LNCaP clone FGC (cell line): Measurements from ENCODE around the gene EPC1.
A peak's percentile ranks its signal among the peaks of the same experiment; 100 is the strongest.

Experiments used
- DNase-seq: peaks from one replicate; pipeline ENCODE4 v3.0.0-alpha.2; 2011; ENCODE audit warnings: low read depth
- H3K4me3 ChIP-seq: 2 replicates; pipeline ENCODE4 v1.5.1; 2011; ENCODE audit warnings: mild to moderate bottlenecking, low read depth, low read length, control low read depth
- TF ChIP-seq, protein P1 (sequence below): IDR thresholded peaks from 2 replicates; pipeline ENCODE4 v1.5.1; 2012; ENCODE audit warnings: mild to moderate bottlenecking; ENCODE audit not compliant: control insufficient read depth, insufficient read depth; ENCODE audit errors: extremely low read depth

The EPC1 gene

DNA sequence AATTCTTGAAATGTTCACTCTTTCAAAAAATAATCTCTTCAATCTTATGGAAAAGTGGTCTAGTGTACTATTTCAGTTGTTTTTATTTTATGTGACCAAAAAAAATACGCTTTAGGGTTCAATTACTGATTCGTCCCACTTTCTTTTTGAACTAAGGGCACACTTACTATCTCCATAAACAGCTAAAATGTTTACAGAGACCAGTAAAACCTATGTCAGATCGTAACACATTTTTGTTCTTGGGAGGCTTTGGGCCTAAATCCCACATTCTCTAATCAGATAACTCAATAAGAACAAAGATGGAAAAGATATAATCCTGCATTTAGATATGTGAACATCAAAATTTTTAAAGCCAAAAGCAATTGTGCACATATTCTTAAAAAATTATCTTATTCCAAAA is 29.8 kb upstream of the EPC1 start:
- peak overlapping the region; percentile 60 for H3K4me3 ChIP-seq
- DNase-seq = no peak
- TF ChIP-seq, protein P1, sequence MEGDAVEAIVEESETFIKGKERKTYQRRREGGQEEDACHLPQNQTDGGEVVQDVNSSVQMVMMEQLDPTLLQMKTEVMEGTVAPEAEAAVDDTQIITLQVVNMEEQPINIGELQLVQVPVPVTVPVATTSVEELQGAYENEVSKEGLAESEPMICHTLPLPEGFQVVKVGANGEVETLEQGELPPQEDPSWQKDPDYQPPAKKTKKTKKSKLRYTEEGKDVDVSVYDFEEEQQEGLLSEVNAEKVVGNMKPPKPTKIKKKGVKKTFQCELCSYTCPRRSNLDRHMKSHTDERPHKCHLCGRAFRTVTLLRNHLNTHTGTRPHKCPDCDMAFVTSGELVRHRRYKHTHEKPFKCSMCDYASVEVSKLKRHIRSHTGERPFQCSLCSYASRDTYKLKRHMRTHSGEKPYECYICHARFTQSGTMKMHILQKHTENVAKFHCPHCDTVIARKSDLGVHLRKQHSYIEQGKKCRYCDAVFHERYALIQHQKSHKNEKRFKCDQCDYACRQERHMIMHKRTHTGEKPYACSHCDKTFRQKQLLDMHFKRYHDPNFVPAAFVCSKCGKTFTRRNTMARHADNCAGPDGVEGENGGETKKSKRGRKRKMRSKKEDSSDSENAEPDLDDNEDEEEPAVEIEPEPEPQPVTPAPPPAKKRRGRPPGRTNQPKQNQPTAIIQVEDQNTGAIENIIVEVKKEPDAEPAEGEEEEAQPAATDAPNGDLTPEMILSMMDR = no peak

DNA sequence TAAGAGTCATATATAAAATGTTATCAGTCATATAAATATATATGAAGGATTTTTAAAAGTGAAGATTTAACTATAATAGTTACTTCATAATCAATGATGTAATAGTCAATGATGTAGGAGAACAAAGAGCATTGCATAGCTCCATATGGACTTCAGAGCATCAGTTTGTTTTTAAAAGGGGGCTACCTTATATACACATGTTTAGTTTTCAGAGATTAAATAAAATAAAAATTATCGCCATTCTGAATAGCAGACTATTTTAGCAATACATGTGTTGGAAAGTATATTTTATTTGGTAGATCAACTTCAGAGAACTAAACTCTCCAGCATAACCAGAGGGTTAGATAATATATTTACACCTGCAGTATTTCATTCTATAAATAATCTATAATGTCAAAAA is 29.1 kb upstream of the EPC1 start:
- H3K4me3 ChIP-seq = peak overlapping the region; percentile 60; the same call in 1 of the 2 replicates
- TF ChIP-seq, protein P1 = no peak
- DNase-seq = no peak

DNA sequence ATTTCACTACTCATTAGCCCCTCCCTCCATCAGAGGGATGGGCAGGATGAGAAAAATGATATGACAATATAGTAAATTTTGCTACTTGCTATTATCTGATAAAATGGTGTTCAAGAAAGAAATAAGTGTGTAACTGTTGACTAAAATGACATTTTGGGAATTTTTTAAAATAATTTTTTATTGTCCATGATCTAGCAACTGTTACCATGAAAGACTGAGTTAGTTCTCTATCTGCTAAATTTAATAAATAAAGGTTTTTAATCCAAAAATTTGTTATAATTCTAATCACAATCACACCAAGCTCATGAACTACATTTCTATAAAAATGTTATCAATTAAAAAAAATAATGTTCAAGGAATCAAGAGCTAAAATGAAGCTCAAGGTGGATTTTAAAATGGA is 28.7 kb upstream of the EPC1 start:
- no peak for DNase-seq
- TF ChIP-seq, protein P1 = no peak
- no peak overlapping the region for H3K4me3 ChIP-seq

DNA sequence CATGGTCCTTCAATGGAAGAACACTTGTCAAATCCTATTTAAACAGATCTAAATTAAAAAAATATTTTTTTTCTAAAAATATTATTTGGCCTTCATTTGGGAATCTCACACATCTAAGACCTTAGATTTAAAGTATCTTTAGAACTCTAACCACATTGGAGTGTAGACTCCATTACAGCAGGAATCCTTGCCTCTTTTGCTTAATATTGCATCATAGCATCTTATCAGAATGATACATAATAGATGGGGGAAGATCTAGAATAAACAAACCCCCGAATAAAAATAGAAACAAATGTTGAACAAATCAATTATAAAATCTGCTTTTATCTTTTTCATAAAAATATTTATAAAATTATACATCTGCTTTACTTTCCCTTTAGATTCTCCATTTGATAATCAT is 27.6 kb upstream of the EPC1 start:
- no peak overlapping the region for H3K4me3 ChIP-seq
- TF ChIP-seq, protein P1 = no peak
- no peak for DNase-seq

DNA sequence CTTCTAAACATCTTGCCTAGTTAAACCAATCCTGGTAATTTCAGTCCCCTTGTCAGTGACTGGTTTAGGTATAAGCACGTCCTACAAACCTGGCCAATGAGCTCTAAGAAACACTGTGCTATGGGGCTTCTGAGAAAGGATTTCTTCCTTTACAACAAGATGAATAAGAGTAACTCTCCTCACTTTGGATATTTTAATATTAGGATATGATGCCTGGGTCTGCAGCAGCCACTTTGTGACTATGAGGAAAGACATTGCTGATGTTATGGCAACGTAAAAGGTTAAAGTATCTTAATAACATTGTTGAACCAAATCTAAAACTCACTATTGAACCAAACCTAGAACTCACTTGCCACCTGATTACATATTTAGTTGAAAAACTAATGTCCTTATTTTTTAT is 26.5 kb upstream of the EPC1 start:
- H3K4me3 ChIP-seq = no peak overlapping the region
- no peak for DNase-seq
- TF ChIP-seq, protein P1 = no peak

DNA sequence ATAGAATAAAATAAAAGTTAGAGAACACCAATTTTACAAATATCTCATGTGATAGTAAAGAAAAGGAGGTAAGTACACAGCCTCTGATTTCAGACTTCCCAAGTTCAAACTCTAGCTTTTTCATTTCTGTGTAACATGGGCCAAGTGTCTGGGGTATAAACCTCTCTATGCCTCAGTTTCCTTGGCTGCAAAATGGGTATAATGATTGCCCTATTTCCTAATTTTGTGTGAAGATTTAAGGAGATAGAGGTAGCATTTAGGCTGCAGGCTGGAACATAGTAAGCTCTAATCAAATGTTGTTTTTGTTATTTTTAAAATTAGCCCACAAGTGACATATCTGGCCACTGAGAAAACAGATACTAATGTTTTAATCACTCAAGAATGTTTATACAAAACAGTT is 26.1 kb upstream of the EPC1 start:
- H3K4me3 ChIP-seq = no peak overlapping the region
- DNase-seq = no peak
- TF ChIP-seq, protein P1 = no peak

DNA sequence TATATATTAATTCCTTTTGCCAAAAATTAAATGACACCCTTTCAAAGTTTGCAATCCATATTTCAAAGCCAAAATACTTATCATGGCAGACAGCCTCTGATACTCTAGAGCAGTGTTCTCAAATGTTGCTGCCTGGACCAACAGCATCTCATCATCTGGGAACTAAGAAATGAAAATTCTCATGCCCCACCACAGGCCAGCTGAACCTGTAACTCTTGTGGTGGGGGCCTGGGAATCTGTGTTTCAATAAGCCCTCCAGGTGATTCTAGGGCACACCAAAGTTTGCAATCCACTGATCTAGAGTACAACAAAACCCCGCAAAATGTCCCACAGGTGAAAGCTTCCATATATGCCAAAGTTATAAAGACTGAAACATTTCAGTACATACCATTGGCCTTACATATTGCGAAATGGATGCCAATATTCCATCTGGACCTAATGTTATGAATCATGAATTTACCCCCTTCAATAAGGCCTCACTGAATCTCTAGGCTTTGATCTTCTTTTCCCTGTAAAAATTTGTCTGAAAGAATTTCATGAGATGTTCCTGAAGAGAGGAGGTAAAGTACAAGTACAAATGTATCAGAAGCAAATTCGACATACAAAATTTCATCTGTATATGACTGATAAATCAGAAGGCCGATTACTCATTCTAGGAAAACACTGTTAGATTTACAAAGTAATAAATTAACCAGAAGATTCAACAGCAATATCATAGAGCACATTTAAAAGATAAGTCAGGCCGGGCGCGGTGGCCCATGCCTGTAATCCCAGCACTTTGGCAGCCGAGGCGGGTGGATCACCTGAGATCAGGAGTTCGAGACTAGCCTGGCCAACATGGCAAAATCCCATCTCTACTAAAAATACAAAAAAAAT is 25.3 kb upstream of the EPC1 start:
- no peak for DNase-seq
- no peak overlapping the region for H3K4me3 ChIP-seq
- TF ChIP-seq, protein P1 = no peak
